ENCODE results near the gene LIMCH1. TPM values are rescaled to one million over a fixed set of nuclear protein-coding genes. Genes with fewer than 3 reads are reported as not detected.

The LIMCH1 gene
- total and polyA plus RNA-seq, 7 donors = 0.46 to 26.0 (median 6.7) TPM

DNA sequence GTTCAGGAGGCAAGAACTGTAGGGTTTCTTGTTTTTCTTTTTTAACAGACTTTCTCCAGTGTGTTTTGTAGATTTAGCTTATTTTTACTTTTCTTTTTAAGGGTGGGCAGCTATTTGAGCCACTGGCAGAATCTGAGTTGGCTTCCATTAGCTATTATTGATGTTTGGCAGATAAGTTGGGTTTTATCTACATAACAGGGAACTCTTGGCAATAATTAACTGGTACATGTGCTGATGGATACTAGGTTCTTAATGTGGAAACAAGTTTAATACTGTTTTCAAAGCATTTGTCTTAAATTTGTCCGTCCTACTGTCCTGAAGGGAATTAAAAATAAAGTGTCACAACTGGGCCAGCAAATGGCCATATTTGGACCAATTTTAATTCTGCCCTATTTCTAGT, 130.1 kb downstream of the LIMCH1 start:
- 90 to 94% methylated on average over 1 of the region's 1 CpG for WGBS, 2 donors
- H3K27me3 ChIP-seq = no peaks in the 10 kb centered on the region
- TF ChIP-seq POLR2A (IDR thresholded peaks at IDR 0.05) = no peak
- TF ChIP-seq, protein P1, sequence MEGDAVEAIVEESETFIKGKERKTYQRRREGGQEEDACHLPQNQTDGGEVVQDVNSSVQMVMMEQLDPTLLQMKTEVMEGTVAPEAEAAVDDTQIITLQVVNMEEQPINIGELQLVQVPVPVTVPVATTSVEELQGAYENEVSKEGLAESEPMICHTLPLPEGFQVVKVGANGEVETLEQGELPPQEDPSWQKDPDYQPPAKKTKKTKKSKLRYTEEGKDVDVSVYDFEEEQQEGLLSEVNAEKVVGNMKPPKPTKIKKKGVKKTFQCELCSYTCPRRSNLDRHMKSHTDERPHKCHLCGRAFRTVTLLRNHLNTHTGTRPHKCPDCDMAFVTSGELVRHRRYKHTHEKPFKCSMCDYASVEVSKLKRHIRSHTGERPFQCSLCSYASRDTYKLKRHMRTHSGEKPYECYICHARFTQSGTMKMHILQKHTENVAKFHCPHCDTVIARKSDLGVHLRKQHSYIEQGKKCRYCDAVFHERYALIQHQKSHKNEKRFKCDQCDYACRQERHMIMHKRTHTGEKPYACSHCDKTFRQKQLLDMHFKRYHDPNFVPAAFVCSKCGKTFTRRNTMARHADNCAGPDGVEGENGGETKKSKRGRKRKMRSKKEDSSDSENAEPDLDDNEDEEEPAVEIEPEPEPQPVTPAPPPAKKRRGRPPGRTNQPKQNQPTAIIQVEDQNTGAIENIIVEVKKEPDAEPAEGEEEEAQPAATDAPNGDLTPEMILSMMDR (IDR thresholded peaks at IDR 0.05) = no peak
- no peak for TF ChIP-seq EP300 (IDR thresholded peaks at IDR 0.05)
- TF ChIP-seq POLR2AphosphoS5 (IDR thresholded peaks at IDR 0.05) = no peak
- H3K4me1 ChIP-seq = no peaks in the 10 kb centered on the region
- peaks cover 0 to 29% (median 3%) of the 10 kb centered on the region in 4 donors for H3K36me3 ChIP-seq
- intact Hi-C loops (cut with DNase I) = no loop called here
- no peak overlapping the region for H3K27ac ChIP-seq
- no peaks in the 10 kb centered on the region for H3K9me3 ChIP-seq
- no peak overlapping the region for H3K4me3 ChIP-seq
- DNase-seq = no peak

DNA sequence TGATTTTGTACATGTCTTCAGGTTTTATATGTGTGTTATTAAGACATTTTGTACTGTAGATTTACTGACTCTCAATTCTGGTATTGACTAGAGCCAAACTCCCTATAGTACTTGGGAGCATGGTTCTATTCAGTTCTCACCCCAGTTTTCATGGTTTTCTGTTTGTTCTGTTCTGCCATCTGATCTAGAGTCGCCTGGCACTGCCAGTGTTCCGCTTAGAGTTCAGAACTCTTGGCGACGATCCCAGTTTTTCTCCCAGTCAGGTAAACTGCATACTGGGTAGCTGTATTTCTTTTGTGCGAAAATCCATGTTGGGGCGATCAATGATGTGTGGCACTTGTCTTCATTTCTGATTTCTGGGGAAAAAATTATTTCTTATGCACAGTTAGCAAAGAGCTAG, 132.6 kb downstream of the LIMCH1 start:
- intact Hi-C loops (cut with DNase I) = no loop called here
- 85 to 94% methylated on average over 6 of the region's 6 CpGs for WGBS, 2 donors
- H3K27ac ChIP-seq = no peak overlapping the region
- TF ChIP-seq EP300 (IDR thresholded peaks at IDR 0.05) (no peak), POLR2AphosphoS5 (IDR thresholded peaks at IDR 0.05) (no peak), POLR2A (IDR thresholded peaks at IDR 0.05) (no peak)
- TF ChIP-seq, protein P1 (IDR thresholded peaks at IDR 0.05) = no peak
- H3K9me3 ChIP-seq = no peaks in the 10 kb centered on the region
- H3K4me1 ChIP-seq = no peaks in the 10 kb centered on the region
- no peak overlapping the region for H3K4me3 ChIP-seq
- H3K27me3 ChIP-seq = no peaks in the 10 kb centered on the region
- no peak for DNase-seq
- H3K36me3 ChIP-seq = peaks cover 0 to 36% (median 3%) of the 10 kb centered on the region in 4 donors

DNA sequence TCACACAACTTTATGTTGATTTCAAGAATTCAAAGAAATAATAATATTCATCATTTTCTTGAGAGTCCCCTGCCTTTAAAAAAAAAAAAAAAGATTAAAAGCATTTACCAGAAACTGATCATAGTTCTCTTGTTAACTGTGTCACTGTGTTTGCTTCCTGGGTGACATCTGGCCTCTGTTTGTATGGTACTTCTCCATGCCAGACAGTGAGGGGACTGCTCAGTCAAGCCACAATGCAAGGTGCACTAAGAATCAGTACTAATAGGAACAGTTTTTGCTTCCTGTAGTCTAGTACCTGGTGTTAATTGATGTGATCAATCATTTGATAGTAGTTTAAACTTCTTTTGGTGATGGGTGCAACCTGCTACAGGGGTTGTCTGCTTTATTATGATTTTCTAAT, 133.0 kb downstream of the LIMCH1 start:
- TF ChIP-seq POLR2A (IDR thresholded peaks at IDR 0.05) (no peak), EP300 (IDR thresholded peaks at IDR 0.05) (no peak), POLR2AphosphoS5 (IDR thresholded peaks at IDR 0.05) (no peak)
- TF ChIP-seq, protein P1 (IDR thresholded peaks at IDR 0.05) = no peak
- H3K4me1 ChIP-seq = no peaks in the 10 kb centered on the region
- no peak overlapping the region for H3K27ac ChIP-seq
- intact Hi-C loops (cut with DNase I) = no loop called here
- no peak overlapping the region for H3K4me3 ChIP-seq
- H3K27me3 ChIP-seq = no peaks in the 10 kb centered on the region
- H3K36me3 ChIP-seq = peaks cover 0 to 36% (median 3%) of the 10 kb centered on the region in 4 donors
- no peaks in the 10 kb centered on the region for H3K9me3 ChIP-seq
- DNase-seq = no peak

- intact Hi-C loops (cut with DNase I) = no loop called here
- WGBS, 2 donors = 82 to 86% methylated on average over 7 of the region's 7 CpGs
These were observed 140.3 kb downstream of the LIMCH1 start for GRCh38 chr4:41678086-41678816.

More at GRCh38 chr4:41678086-41678816, 140.3 kb downstream of the LIMCH1 start:
- DNase-seq = no peak
- no peak for TF ChIP-seq EP300 (IDR thresholded peaks at IDR 0.05)
- TF ChIP-seq, protein P1 (IDR thresholded peaks at IDR 0.05) = no peak
- no peak for TF ChIP-seq POLR2AphosphoS5 (IDR thresholded peaks at IDR 0.05)
- TF ChIP-seq POLR2A (IDR thresholded peaks at IDR 0.05) = no peak
- Histone ChIP-seq H3K36me3 (peaks cover 0 to 40% (median 2%) of the 10 kb centered on the region in 4 donors), H3K27ac (no peak overlapping the region), H3K4me3 (no peak overlapping the region), H3K9me3 (no peaks in the 10 kb centered on the region), H3K4me1 (no peaks in the 10 kb centered on the region), H3K27me3 (no peaks in the 10 kb centered on the region)
